GM23248 (cell line): ENCODE results near the gene TTC23L.

Experiments used
- EZH2 ChIP-seq: fragments of 200-600 bp; sonication (generic); IDR thresholded peaks from 2 replicates; pipeline ENCODE4 v1.6.1; 2018; ENCODE audit warnings: antibody characterized with exemption, mild to moderate bottlenecking; ENCODE audit not compliant: insufficient read depth, poor library complexity, severe bottlenecking
- EZH2phosphoT487 ChIP-seq: fragments of 200-600 bp; sonication (generic); IDR thresholded peaks from 2 replicates; pipeline ENCODE4 v1.6.1; 2018; ENCODE audit warnings: antibody characterized with exemption, moderate library complexity, mild to moderate bottlenecking, low read depth; ENCODE audit not compliant: insufficient read depth

DNA sequence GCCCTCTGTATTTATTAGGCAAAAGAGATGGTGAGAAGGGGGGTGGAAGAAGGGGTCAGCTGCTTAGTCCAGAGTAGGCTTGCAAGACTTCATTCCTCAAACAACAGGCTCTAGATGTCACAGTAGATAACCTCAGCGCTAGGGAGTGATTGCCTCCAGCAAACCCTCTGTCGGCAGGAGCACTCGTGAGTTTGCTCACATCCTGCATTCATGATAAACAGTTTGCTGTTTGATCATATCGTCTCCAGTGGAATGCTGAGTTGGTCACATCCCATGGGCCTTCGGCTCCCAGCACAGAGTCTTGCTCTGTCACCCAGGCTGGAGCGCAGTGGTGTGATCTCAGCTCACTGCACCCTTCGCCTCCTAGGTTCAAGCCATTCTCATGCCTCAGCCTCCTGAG is 3.6 kb downstream of the TTC23L start:
- no peak for TF ChIP-seq EZH2
- TF ChIP-seq EZH2phosphoT487, result no peak
